IMR-90 (cell line): Measurements from ENCODE around the gene TACC3. TPM values are rescaled to one million over a fixed set of nuclear protein-coding genes. Genes with fewer than 3 reads are reported as not detected.

Source experiments
- ATAC-seq: fragments of 200-7000 bp; cut with Tn5 transposase; 2 replicates; pipeline ENCODE4 v1.9.1; 2020; ENCODE audit warnings: low read depth, mild to moderate bottlenecking, moderate library complexity
- BruUV-seq: library from RNA; stranded (reverse); fragments of 400-500 nt; replicated peaks from 2 replicates; lab custom pipeline; 2021; lab: Mats Ljungman, UMichigan
- CTCF ChIA-PET: fragments of 300-600 bp; formaldehyde crosslinking; extraction: SDS; loops from one replicate; lab custom pipeline; 2021; ENCODE audit warnings: antibody characterized with exemption; lab: Yijun Ruan, JAX
- POLR2A ChIA-PET: fragments of 300-600 bp; sonication (Branson Sonifier 250); formaldehyde crosslinking; loops from one replicate; lab custom pipeline; 2022; ENCODE audit warnings: antibody characterized with exemption; ENCODE audit not compliant: unreplicated experiment; lab: Charles Lee
- DNase-seq: peaks from one replicate; pipeline ENCODE4 v3.0.0; 2013
- H2AFZ ChIP-seq: replicated peaks from 2 replicates; pipeline ENCODE3; 2013; ENCODE audit warnings: low read length, mild to moderate bottlenecking; ENCODE audit not compliant: poor library complexity
- H2AK5ac ChIP-seq: 2 replicates; pipeline ENCODE4 v1.6.1; 2013; ENCODE audit warnings: low read depth, low read length, inconsistent platforms
- H2AK9ac ChIP-seq: replicated peaks from 2 replicates; pipeline ENCODE3; 2013; ENCODE audit warnings: mild to moderate bottlenecking, low read depth, low read length, moderate library complexity; ENCODE audit not compliant: poor library complexity
- H2BK120ac ChIP-seq: 2 replicates; pipeline ENCODE4 v1.6.1; 2013; ENCODE audit warnings: low read depth, low read length, inconsistent platforms
- H2BK15ac ChIP-seq: 3 replicates; pipeline ENCODE4 v1.6.1; 2013; ENCODE audit warnings: low read depth, low read length, inconsistent platforms
- H2BK20ac ChIP-seq: 2 replicates; pipeline ENCODE4 v1.6.1; 2013; ENCODE audit warnings: low read depth, mild to moderate bottlenecking, inconsistent platforms, low read length, moderate library complexity
- H2BK5ac ChIP-seq: 2 replicates; pipeline ENCODE4 v1.6.1; 2013; ENCODE audit warnings: mild to moderate bottlenecking, low read depth, low read length, inconsistent platforms; ENCODE audit not compliant: poor library complexity, severe bottlenecking
- H3K14ac ChIP-seq: replicated peaks from 2 replicates; pipeline ENCODE4 v1.6.1; 2013; ENCODE audit warnings: low read depth, low read length, inconsistent platforms
- H3K18ac ChIP-seq: 2 replicates; pipeline ENCODE4 v1.6.1; 2013; ENCODE audit warnings: low read depth, low read length, control low read depth
- H3K23ac ChIP-seq: 2 replicates; pipeline ENCODE4 v1.6.1; 2013; ENCODE audit warnings: low read depth, low read length, inconsistent platforms
- H3K27ac ChIP-seq: 2 replicates; pipeline ENCODE4 v1.5.1; 2013; ENCODE audit warnings: mild to moderate bottlenecking, control low read depth, low read length; ENCODE audit not compliant: insufficient read depth
- H3K27me3 ChIP-seq: 2 replicates; pipeline ENCODE4 v1.6.1; 2013; ENCODE audit warnings: low read length; ENCODE audit not compliant: control insufficient read depth, insufficient read depth
- H3K36me3 ChIP-seq: 2 replicates; pipeline ENCODE4 v1.6.1; 2013; ENCODE audit warnings: low read length, mixed read lengths; ENCODE audit not compliant: control insufficient read depth, insufficient read depth
- H3K4ac ChIP-seq: 2 replicates; pipeline ENCODE4 v1.6.1; 2013; ENCODE audit warnings: low read depth, low read length, inconsistent platforms
- H3K4me1 ChIP-seq: 2 replicates; pipeline ENCODE4 v1.6.1; 2013; ENCODE audit warnings: low read length, mixed read lengths; ENCODE audit not compliant: control insufficient read depth, insufficient read depth
- H3K4me2 ChIP-seq: 2 replicates; pipeline ENCODE4 v1.6.1; 2013; ENCODE audit warnings: low read depth, mild to moderate bottlenecking, control low read depth, low read length, moderate library complexity
- H3K4me3 ChIP-seq: 2 replicates; pipeline ENCODE4 v1.5.1; 2013; ENCODE audit warnings: low read depth, mild to moderate bottlenecking, control low read depth, low read length, moderate library complexity; ENCODE audit not compliant: insufficient read depth
- H3K56ac ChIP-seq: 2 replicates; pipeline ENCODE4 v1.6.1; 2013; ENCODE audit warnings: low read length, inconsistent platforms; ENCODE audit not compliant: insufficient read depth; ENCODE audit errors: extremely low read depth
- H3K79me1 ChIP-seq, 2 experiments: 2 replicates each; pipeline ENCODE4 v1.6.1; 2013; ENCODE audit warnings: low read length in 2 of 2, inconsistent platforms in 1 of 2, low read depth in 1 of 2
- H3K9ac ChIP-seq: 2 replicates; pipeline ENCODE4 v1.6.1; 2013; ENCODE audit warnings: low read depth, low read length, control low read depth
- H3K9me1 ChIP-seq: 2 replicates; pipeline ENCODE4 v1.6.1; 2013; ENCODE audit warnings: low read length, inconsistent platforms; ENCODE audit not compliant: insufficient read depth
- H3K9me3 ChIP-seq: 2 replicates; pipeline ENCODE4 v1.6.1; 2013; ENCODE audit warnings: low read length; ENCODE audit not compliant: control insufficient read depth, insufficient read depth
- H4K20me1 ChIP-seq: 2 replicates; pipeline ENCODE4 v1.6.1; 2013; ENCODE audit warnings: low read length, inconsistent platforms; ENCODE audit not compliant: insufficient read depth
- H4K5ac ChIP-seq: 2 replicates; pipeline ENCODE4 v1.6.1; 2013; ENCODE audit warnings: mild to moderate bottlenecking, low read depth, low read length, control low read depth
- H4K8ac ChIP-seq, 2 experiments: 2 replicates each; pipeline ENCODE4 v1.6.1; 2013; ENCODE audit warnings: low read depth in 2 of 2, low read length in 2 of 2, control low read depth in 1 of 2, inconsistent platforms in 1 of 2
- H4K91ac ChIP-seq: 2 replicates; pipeline ENCODE4 v1.6.1; 2013; ENCODE audit warnings: low read depth, low read length, inconsistent platforms; ENCODE audit not compliant: insufficient read depth
- BHLHE40 ChIP-seq: fragments of 150-350 bp; IDR thresholded peaks from 2 replicates; pipeline ENCODE4 v1.6.1; 2016; ENCODE audit warnings: mild to moderate bottlenecking, low read depth, low read length
- CHD1 ChIP-seq: IDR thresholded peaks from 2 replicates; pipeline ENCODE4 v1.6.1; 2012; ENCODE audit warnings: low read depth, low read length, improper control_type of control experiment
- FOS ChIP-seq: fragments of 150-350 bp; IDR thresholded peaks from 2 replicates; pipeline ENCODE4 v1.6.1; 2016; ENCODE audit warnings: low read depth, low read length
- MAFK ChIP-seq: IDR thresholded peaks from 2 replicates; pipeline ENCODE4 v1.6.1; 2012; ENCODE audit warnings: low read depth, low read length, improper control_type of control experiment
- MAZ ChIP-seq: IDR thresholded peaks from 2 replicates; pipeline ENCODE4 v1.6.1; 2012; ENCODE audit warnings: low read depth, mild to moderate bottlenecking, low read length, improper control_type of control experiment, moderate library complexity, borderline replicate concordance
- MXI1 ChIP-seq: IDR thresholded peaks from 2 replicates; pipeline ENCODE4 v1.6.1; 2012; ENCODE audit warnings: low read depth, mild to moderate bottlenecking, low read length, moderate library complexity, borderline replicate concordance
- NFE2L2 ChIP-seq: fragments of 150-350 bp; IDR thresholded peaks from 2 replicates; pipeline ENCODE4 v1.6.1; 2016; ENCODE audit warnings: low read depth, mild to moderate bottlenecking, low read length
- POLR2A ChIP-seq: IDR thresholded peaks from 2 replicates; pipeline ENCODE4 v1.6.1; 2012; ENCODE audit warnings: mild to moderate bottlenecking, low read depth, low read length
- RAD21 ChIP-seq: IDR thresholded peaks from 2 replicates; pipeline ENCODE4 v1.6.1; 2012; ENCODE audit warnings: low read length, improper control_type of control experiment
- RFX5 ChIP-seq: IDR thresholded peaks from 2 replicates; pipeline ENCODE4 v1.8.0; 2012; ENCODE audit warnings: low read depth, mild to moderate bottlenecking, low read length, moderate library complexity
- USF2 ChIP-seq: fragments of 150-350 bp; IDR thresholded peaks from 2 replicates; pipeline ENCODE4 v1.6.1; 2017; ENCODE audit warnings: mild to moderate bottlenecking, antibody characterized with exemption, low read length, low read depth
- WGBS, 2 experiments: methylation state at CpG; one replicate each; pipeline versions ENCODE4 v1.1.5 to v1.1.7; 2013; ENCODE audit warnings: missing lambda C conversion rate in 2 of 2; ENCODE audit not compliant: insufficient read length in 1 of 2; ENCODE audit errors: extremely low coverage in 2 of 2; 5-methylcytosine and 5-hydroxymethylcytosine counted together
- dilution Hi-C: fragments of 300-500 bp; cut with HindIII; formaldehyde crosslinking; loops from one replicate; pipeline ENCODE4 v1.14.3; 2018; ENCODE audit warnings: low sequenced_read_pairs; ENCODE audit not compliant: unreplicated experiment
- in situ Hi-C: fragments of 300-500 bp; cut with MboI; formaldehyde crosslinking; loops from 3 replicates; pipeline ENCODE4 v1.14.3; 2019; ENCODE audit warnings: low sequenced_read_pairs, inconsistent platforms, mixed read lengths
- intact Hi-C: fragments of 100-400 bp; cut with micrococcal nuclease; formaldehyde crosslinking; loops from 2 replicates; pipeline ENCODE4 v1.10.0; 2022
- polyA plus RNA-seq, 3 experiments: library from polyadenylated mRNA; depleted of rRNA; stranded (reverse); fragments of >200 nt; gene quantifications; 2 replicates each; pipeline ENCODE4 v1.2.3, GENCODE V29; 2012; ENCODE audit warnings: low replicate concordance in 1 of 3
- total RNA-seq: library from RNA; depleted of rRNA; stranded (reverse); fragments of >200 nt; gene quantifications from 2 replicates; pipeline ENCODE4 v1.2.3, GENCODE V29; 2012
- TF ChIP-seq, protein P1 (sequence below): conservative IDR thresholded peaks from 2 replicates; pipeline ENCODE4 v1.5.1; 2012; ENCODE audit warnings: mild to moderate bottlenecking, low read depth, low read length, improper control_type of control experiment
- TF ChIP-seq, protein P2 (sequence below): fragments of 150-350 bp; IDR thresholded peaks from 2 replicates; pipeline ENCODE4 v1.6.1; 2016; ENCODE audit warnings: low read depth, mild to moderate bottlenecking, low read length, moderate library complexity, borderline replicate concordance

The TACC3 gene
- total and polyA plus RNA-seq, 2 of the 4 experiments (the other 2 are of a cell fraction): 15.1 to 49.7 TPM

DNA sequence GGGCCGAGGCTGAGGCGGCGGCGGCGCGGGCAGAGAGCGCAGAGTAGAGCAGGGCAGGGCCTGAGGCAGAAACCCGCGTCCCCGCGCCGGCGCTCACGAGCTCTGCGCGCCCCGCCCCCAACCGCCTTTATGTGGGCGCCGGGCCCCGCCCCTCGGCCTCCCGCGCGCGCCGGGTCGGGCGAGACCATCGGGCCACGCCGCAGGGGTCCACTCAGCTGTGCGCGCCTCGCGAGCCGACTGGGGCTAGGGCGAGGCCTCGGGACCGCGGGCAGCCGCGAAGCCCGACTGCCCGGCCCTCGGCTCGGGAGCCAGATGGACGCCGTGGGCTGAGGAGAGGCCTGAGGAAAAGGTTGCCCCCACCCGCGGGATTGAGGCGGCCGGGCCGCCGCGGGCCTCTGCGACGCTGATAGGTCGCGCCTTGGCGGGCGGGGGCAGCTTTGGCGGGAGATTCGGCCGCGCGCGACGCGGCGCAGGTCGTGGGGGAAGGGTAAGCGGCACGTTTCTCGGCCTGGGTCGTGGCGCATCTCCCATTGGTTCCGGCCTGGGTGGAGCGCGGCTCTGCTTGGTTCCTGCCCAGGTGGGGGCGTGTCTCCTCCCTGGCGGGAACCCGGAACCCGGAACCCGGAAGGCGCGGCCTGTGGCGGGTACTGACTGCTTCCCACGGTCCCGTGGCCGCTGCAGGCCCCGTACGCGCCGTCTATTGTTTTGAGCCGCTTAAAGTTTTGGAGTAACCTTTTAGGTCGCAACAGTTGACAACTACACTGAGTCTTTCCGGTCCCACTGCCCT lies 8.9 kb upstream of the TACC3 start, which contains the start of gene SLBP:
Gene SLBP, minus strand, starts transcription at position 104 of the 787 bp plus-strand sequence. CDS start 131 bp downstream, outside the sequence.
- no peak within 1 kb of the TSS for H2BK15ac ChIP-seq
- H3K4ac ChIP-seq: peak within 1 kb of the TSS; percentile 93
- H2AK9ac ChIP-seq: peak within 1 kb of the TSS; percentile 91
- peak within 1 kb of the TSS; percentile 87 for H3K14ac ChIP-seq
- 0% methylated on average over 46 of the region's 98 CpGs; no CpG with 5 or more reads in 1 of the 2 experiments for WGBS, 2 experiments
- H3K4me3 ChIP-seq: peak within 1 kb of the TSS; percentile 92
- BruUV-seq: no TSS peak
- peak; percentile 87 for ATAC-seq
- peak within 1 kb of the TSS; percentile 98 for H2BK120ac ChIP-seq
- H2AFZ ChIP-seq: peak within 1 kb of the TSS; percentile 95
- H3K36me3 ChIP-seq: peaks cover 9% of the 10 kb centered on the region
- H3K9me1 ChIP-seq: peaks cover 10% of the 10 kb centered on the region; the same call in 1 of the 2 replicates
- H2BK5ac ChIP-seq: peak within 1 kb of the TSS; percentile 98
- dilution Hi-C loops: no loop called here
- H3K4me2 ChIP-seq: peak within 1 kb of the TSS; percentile 96
- intact Hi-C loops: no loop called here
- no peaks in the 10 kb centered on the region for H3K9me3 ChIP-seq
- H3K23ac ChIP-seq: peak within 1 kb of the TSS; percentile 95
- H3K9ac ChIP-seq: peak within 1 kb of the TSS; percentile 91
- H4K8ac ChIP-seq: peak within 1 kb of the TSS; percentile 71 to 97
- no peak within 1 kb of the TSS for H2BK20ac ChIP-seq
- H4K91ac ChIP-seq: peak within 1 kb of the TSS; percentile 95
- peak; percentile 88 for DNase-seq
- H2AK5ac ChIP-seq: peak within 1 kb of the TSS; percentile 97
- H4K20me1 ChIP-seq: peaks cover 39% of the 10 kb centered on the region
- CTCF ChIA-PET: interaction anchor here (0.9 to 1.3 kb wide), 2 partner anchors 14 to 19 kb away, joined by 3 to 7 read pairs; no protein-coding TSS in a partner anchor
- peak within 1 kb of the TSS; percentile 87 for H4K5ac ChIP-seq
- peaks cover 17 to 73% of the 10 kb centered on the region in 2 experiments for H3K79me1 ChIP-seq
- in situ Hi-C loops: no loop called here
- no peaks in the 10 kb centered on the region for H3K27me3 ChIP-seq
- peak within 1 kb of the TSS; percentile 94 for H3K56ac ChIP-seq
- peak within 1 kb of the TSS; percentile 95 for H3K27ac ChIP-seq
- POLR2A ChIA-PET: interaction anchor here (0.5 to 1.0 kb wide), 3 partner anchors 12 to 783 kb away, joined by 3 to 5 read pairs (median 3); no protein-coding TSS in a partner anchor
- H3K4me1 ChIP-seq: peaks cover 11% of the 10 kb centered on the region
- H3K18ac ChIP-seq: peak within 1 kb of the TSS; percentile 82; the same call in 1 of the 2 replicates
- no peak for TF ChIP-seq NFE2L2
- TF ChIP-seq RFX5: no peak
- TF ChIP-seq RAD21: no peak
- peak; percentile 57; the same call in 1 of the 2 replicates for TF ChIP-seq MXI1
- no peak for TF ChIP-seq MAFK
- TF ChIP-seq POLR2A: peak; percentile 80
- TF ChIP-seq FOS: 0 out of 2 replicates have a peak, but pooled peaks have one; percentile 2
- TF ChIP-seq CHD1: peak; percentile 86; the same call in 1 of the 2 replicates
- peak; percentile 49 for TF ChIP-seq USF2
- TF ChIP-seq MAZ: 0 out of 2 replicates have a peak, but pooled peaks have one; percentile 69
- TF ChIP-seq, protein P1, sequence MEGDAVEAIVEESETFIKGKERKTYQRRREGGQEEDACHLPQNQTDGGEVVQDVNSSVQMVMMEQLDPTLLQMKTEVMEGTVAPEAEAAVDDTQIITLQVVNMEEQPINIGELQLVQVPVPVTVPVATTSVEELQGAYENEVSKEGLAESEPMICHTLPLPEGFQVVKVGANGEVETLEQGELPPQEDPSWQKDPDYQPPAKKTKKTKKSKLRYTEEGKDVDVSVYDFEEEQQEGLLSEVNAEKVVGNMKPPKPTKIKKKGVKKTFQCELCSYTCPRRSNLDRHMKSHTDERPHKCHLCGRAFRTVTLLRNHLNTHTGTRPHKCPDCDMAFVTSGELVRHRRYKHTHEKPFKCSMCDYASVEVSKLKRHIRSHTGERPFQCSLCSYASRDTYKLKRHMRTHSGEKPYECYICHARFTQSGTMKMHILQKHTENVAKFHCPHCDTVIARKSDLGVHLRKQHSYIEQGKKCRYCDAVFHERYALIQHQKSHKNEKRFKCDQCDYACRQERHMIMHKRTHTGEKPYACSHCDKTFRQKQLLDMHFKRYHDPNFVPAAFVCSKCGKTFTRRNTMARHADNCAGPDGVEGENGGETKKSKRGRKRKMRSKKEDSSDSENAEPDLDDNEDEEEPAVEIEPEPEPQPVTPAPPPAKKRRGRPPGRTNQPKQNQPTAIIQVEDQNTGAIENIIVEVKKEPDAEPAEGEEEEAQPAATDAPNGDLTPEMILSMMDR: no peak
- TF ChIP-seq, protein P2, sequence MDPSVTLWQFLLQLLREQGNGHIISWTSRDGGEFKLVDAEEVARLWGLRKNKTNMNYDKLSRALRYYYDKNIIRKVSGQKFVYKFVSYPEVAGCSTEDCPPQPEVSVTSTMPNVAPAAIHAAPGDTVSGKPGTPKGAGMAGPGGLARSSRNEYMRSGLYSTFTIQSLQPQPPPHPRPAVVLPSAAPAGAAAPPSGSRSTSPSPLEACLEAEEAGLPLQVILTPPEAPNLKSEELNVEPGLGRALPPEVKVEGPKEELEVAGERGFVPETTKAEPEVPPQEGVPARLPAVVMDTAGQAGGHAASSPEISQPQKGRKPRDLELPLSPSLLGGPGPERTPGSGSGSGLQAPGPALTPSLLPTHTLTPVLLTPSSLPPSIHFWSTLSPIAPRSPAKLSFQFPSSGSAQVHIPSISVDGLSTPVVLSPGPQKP: no peak
- TF ChIP-seq BHLHE40: peak; percentile 93
